NCI-H2196 treated with DMSO at 0.1 percent for 48 hours (cell line): ENCODE results near the gene SDK1.

Experiments used
- DNase-seq: peaks from one replicate; lab custom pipeline; 2025; ENCODE audit not compliant: unreplicated experiment; lab: John Stamatoyannopoulos, UW

SDK1 gene

GRCh38 chr7:4123823-4124222, 822.8 kb downstream of the SDK1 start:
- DNase-seq, result no peak

GRCh38 chr7:4124556-4125477, 823.8 kb downstream of the SDK1 start:
- no peak for DNase-seq

GRCh38 chr7:4127909-4128560, 827.0 kb downstream of the SDK1 start:
- DNase-seq, result no peak

- DNase-seq, result no peak
Measured at GRCh38 chr7:4129481-4130122, 828.5 kb downstream of the SDK1 start.

GRCh38 chr7:4131063-4131462, 830.0 kb downstream of the SDK1 start:
- no peak for DNase-seq

- no peak for DNase-seq
Measured at GRCh38 chr7:4132221-4132620, 831.2 kb downstream of the SDK1 start.

GRCh38 chr7:4133491-4134044, 832.5 kb downstream of the SDK1 start:
- no peak for DNase-seq

GRCh38 chr7:4134204-4134603, 833.2 kb downstream of the SDK1 start:
- no peak for DNase-seq

GRCh38 chr7:4134631-4135030, 833.6 kb downstream of the SDK1 start:
- no peak for DNase-seq

GRCh38 chr7:4135301-4135700, 834.2 kb downstream of the SDK1 start:
- no peak for DNase-seq

- no peak for DNase-seq
Measured at GRCh38 chr7:4136036-4136435, 835.0 kb downstream of the SDK1 start.

GRCh38 chr7:4136501-4137110, 835.6 kb downstream of the SDK1 start:
- no peak for DNase-seq

- no peak for DNase-seq
Measured at GRCh38 chr7:4137552-4137951, 836.5 kb downstream of the SDK1 start.

GRCh38 chr7:4138866-4139265, 837.8 kb downstream of the SDK1 start:
- DNase-seq, result no peak

GRCh38 chr7:4139656-4140625, 838.9 kb downstream of the SDK1 start:
- no peak for DNase-seq

- DNase-seq, result no peak
Measured at GRCh38 chr7:4140933-4141332, 839.9 kb downstream of the SDK1 start.

- no peak for DNase-seq
Measured at GRCh38 chr7:4143006-4143405, 842.0 kb downstream of the SDK1 start.

- no peak for DNase-seq
Measured at GRCh38 chr7:4143511-4144171, 842.6 kb downstream of the SDK1 start.

- no peak for DNase-seq
Measured at GRCh38 chr7:4144172-4144701, 843.2 kb downstream of the SDK1 start.
